CD8-positive, alpha-beta memory T cell (primary cell): ENCODE measurements around the gene CTIF. TPM values are rescaled to one million over a fixed set of nuclear protein-coding genes. Genes with fewer than 3 reads are reported as not detected.

Source experiments
- CTCF ChIA-PET: fragments of 350-600 bp; sonication (Branson Sonifier 250); formaldehyde crosslinking; loops from one replicate; lab custom pipeline; 2021; ENCODE audit warnings: antibody characterized with exemption; lab: Charles Lee
- POLR2A ChIA-PET: fragments of 350-600 bp; sonication (Branson Sonifier 250); formaldehyde crosslinking; loops from one replicate; lab custom pipeline; 2021; ENCODE audit warnings: antibody characterized with exemption; lab: Charles Lee
- DNase-seq, 5 donors: peaks; one replicate each; pipeline versions ENCODE4 v3.0.0 to v3.0.0-alpha.2; 2020 to 2022; ENCODE audit warnings: mixed read lengths in 1 of 5
- H3K27ac ChIP-seq: one replicate; pipeline ENCODE4 v1.7.0; 2013; ENCODE audit warnings: low read depth, mild to moderate bottlenecking, low read length, moderate library complexity
- H3K27me3 ChIP-seq: 2 replicates; pipeline ENCODE4 v1.7.0; 2013; ENCODE audit warnings: low read length, mild to moderate bottlenecking; ENCODE audit not compliant: insufficient read depth, poor library complexity, severe bottlenecking
- H3K36me3 ChIP-seq: 2 replicates; pipeline ENCODE4 v1.7.0; 2013; ENCODE audit warnings: mild to moderate bottlenecking, low read length, moderate library complexity; ENCODE audit not compliant: insufficient read depth
- H3K4me1 ChIP-seq: 2 replicates; pipeline ENCODE4 v1.7.0; 2013; ENCODE audit warnings: mild to moderate bottlenecking, low read length, moderate library complexity; ENCODE audit not compliant: insufficient read depth
- H3K4me3 ChIP-seq: 2 replicates; pipeline ENCODE4 v1.7.0; 2013; ENCODE audit warnings: mild to moderate bottlenecking, low read length
- H3K9me3 ChIP-seq: 2 replicates; pipeline ENCODE4 v1.7.0; 2013; ENCODE audit warnings: mild to moderate bottlenecking, low read length
- H3K27ac Mint-ChIP-seq, 8 donors: one replicate each; pipeline ENCODE4 v1.8.0; 2020 to 2021; ENCODE audit warnings: mixed read lengths in 8 of 8, mild to moderate bottlenecking in 6 of 8, inconsistent platforms in 3 of 8, moderate library complexity in 3 of 8
- H3K27me3 Mint-ChIP-seq, 2 donors: one replicate each; pipeline ENCODE4 v1.8.0; 2020 to 2021; ENCODE audit warnings: mixed read lengths in 2 of 2, mild to moderate bottlenecking in 1 of 2, moderate library complexity in 1 of 2
- H3K36me3 Mint-ChIP-seq, 3 donors: one replicate each; pipeline ENCODE4 v1.8.0; 2020 to 2021; ENCODE audit warnings: mixed read lengths in 3 of 3, inconsistent platforms in 1 of 3, mild to moderate bottlenecking in 1 of 3
- H3K4me1 Mint-ChIP-seq, 3 donors: one replicate each; pipeline ENCODE4 v1.8.0; 2020 to 2021; ENCODE audit warnings: mixed read lengths in 3 of 3, inconsistent platforms in 1 of 3, mild to moderate bottlenecking in 1 of 3
- H3K4me3 Mint-ChIP-seq, 7 donors: one replicate each; pipeline ENCODE4 v1.8.0; 2020 to 2021; ENCODE audit warnings: mixed read lengths in 7 of 7, mild to moderate bottlenecking in 6 of 7, moderate library complexity in 4 of 7, inconsistent platforms in 2 of 7
- H3K9me3 Mint-ChIP-seq, 5 donors: one replicate each; pipeline ENCODE4 v1.8.0; 2020 to 2022; ENCODE audit warnings: mixed read lengths in 5 of 5, mild to moderate bottlenecking in 3 of 5, moderate library complexity in 2 of 5, inconsistent platforms in 1 of 5
- polyA plus RNA-seq: library from polyadenylated mRNA; unstranded; fragments of 300-500 nt; fragmentation: Illumina TruSeq; gene quantifications from one replicate; pipeline ENCODE4 v1.2.3, GENCODE V29; 2021
- total RNA-seq, 2 experiments: library from RNA; stranded (reverse); gene quantifications; one replicate each; pipeline ENCODE4 v1.2.3, GENCODE V29; 2021

CTIF gene
- total and polyA plus RNA-seq, 3 experiments from 2014 or later, result 0.89 to 4.8 (median 4.2) TPM

GRCh38 chr18:48898521-48898920 is 359.7 kb downstream of the CTIF start:
- no peak overlapping the region for H3K4me3 Mint-ChIP-seq
- Histone ChIP-seq H3K27ac (no peak overlapping the region), H3K4me3 (no peak overlapping the region), H3K27me3 (no peaks in the 10 kb centered on the region), H3K36me3 (no peaks in the 10 kb centered on the region), H3K9me3 (no peaks in the 10 kb centered on the region), H3K4me1 (no peaks in the 10 kb centered on the region)
- H3K9me3 Mint-ChIP-seq, result peaks cover 0 to 2% (median 0%) of the 10 kb centered on the region in 5 donors
- H3K4me1 Mint-ChIP-seq, result peaks cover 9 to 24% (median 18%) of the 10 kb centered on the region in 3 donors
- peak overlapping the region in 1 of 8 donors; percentile 61 for H3K27ac Mint-ChIP-seq
- peaks cover 0 to 4% of the 10 kb centered on the region in 2 donors for H3K27me3 Mint-ChIP-seq
- peaks cover 0 to 2% (median 0%) of the 10 kb centered on the region in 3 donors for H3K36me3 Mint-ChIP-seq
- no peak for DNase-seq
- ChIA-PET CTCF (interaction anchor here (0.8 kb wide), 1 partner anchor 12 kb away, joined by 3 read pairs; no protein-coding TSS in a partner anchor), POLR2A (no interaction called here)

DNA sequence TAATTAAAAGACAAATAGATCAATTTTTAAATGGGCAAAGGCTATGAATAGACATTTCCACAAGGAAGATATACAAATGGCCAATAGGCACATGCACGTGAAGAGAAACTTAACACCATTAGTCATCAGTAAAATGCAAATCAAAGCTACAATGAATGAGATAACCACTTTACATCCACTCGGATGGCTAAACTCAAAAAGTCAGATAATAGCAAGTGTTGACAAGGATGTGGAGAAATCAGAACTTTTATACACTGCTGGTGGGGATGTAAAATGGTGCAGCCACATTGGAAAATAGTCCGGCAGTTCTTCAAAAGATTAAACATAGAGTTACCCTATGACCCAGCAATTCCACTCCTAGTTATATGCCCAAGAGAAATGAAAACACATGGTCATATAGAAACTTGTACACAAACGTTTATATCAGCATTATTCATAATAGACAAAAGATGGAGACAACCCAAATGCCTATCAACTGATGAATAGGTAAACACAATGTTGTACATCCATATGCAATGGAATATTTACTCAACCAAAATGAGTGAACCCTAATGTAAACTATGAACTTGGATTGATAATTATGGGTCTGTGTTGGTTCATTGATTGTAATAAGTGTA is 360.8 kb downstream of the CTIF start:
- CTCF ChIA-PET, result no interaction called here
- H3K36me3 Mint-ChIP-seq, result peaks cover 0 to 8% (median 2%) of the 10 kb centered on the region in 3 donors
- peaks cover 0 to 4% of the 10 kb centered on the region in 2 donors for H3K27me3 Mint-ChIP-seq
- no peak overlapping the region for H3K4me3 Mint-ChIP-seq
- Histone ChIP-seq H3K27me3 (no peaks in the 10 kb centered on the region), H3K9me3 (no peaks in the 10 kb centered on the region), H3K27ac (no peak overlapping the region), H3K4me3 (no peak overlapping the region), H3K4me1 (no peaks in the 10 kb centered on the region), H3K36me3 (no peaks in the 10 kb centered on the region)
- peak overlapping the region in 1 of 8 donors; percentile 42 for H3K27ac Mint-ChIP-seq
- no peak for DNase-seq
- peaks cover 2 to 7% (median 3%) of the 10 kb centered on the region in 5 donors for H3K9me3 Mint-ChIP-seq
- POLR2A ChIA-PET, result no interaction called here
- peaks cover 9 to 24% (median 18%) of the 10 kb centered on the region in 3 donors for H3K4me1 Mint-ChIP-seq

- Histone ChIP-seq H3K9me3 (no peaks in the 10 kb centered on the region), H3K27ac (no peak overlapping the region), H3K4me3 (no peak overlapping the region), H3K27me3 (no peaks in the 10 kb centered on the region), H3K4me1 (no peaks in the 10 kb centered on the region), H3K36me3 (no peaks in the 10 kb centered on the region)
- peaks cover 0 to 8% (median 2%) of the 10 kb centered on the region in 3 donors for H3K36me3 Mint-ChIP-seq
- ChIA-PET CTCF (interaction anchor here (1.4 kb wide), 1 partner anchor 88 kb away, joined by 3 read pairs; no protein-coding TSS in a partner anchor), POLR2A (interaction anchor here (0.5 kb wide), 1 partner anchor 11 kb away, joined by 4 read pairs; no protein-coding TSS in a partner anchor)
- peaks cover 9 to 24% (median 18%) of the 10 kb centered on the region in 3 donors for H3K4me1 Mint-ChIP-seq
- peaks cover 2 to 9% (median 3%) of the 10 kb centered on the region in 5 donors for H3K9me3 Mint-ChIP-seq
- no peak for DNase-seq
- H3K4me3 Mint-ChIP-seq, result no peak overlapping the region
- H3K27me3 Mint-ChIP-seq, result peaks cover 0 to 4% of the 10 kb centered on the region in 2 donors
- H3K27ac Mint-ChIP-seq, result peak overlapping the region in 2 of 8 donors; percentile 30 to 31
These were observed 361.6 kb downstream of the CTIF start for GRCh38 chr18:48900469-48900868.

- peak overlapping the region in 1 of 8 donors; percentile 78 for H3K27ac Mint-ChIP-seq
- no peaks in the 10 kb centered on the region for H3K36me3 ChIP-seq
- ChIA-PET CTCF (interaction anchor here (1.4 kb wide), 1 partner anchor 87 kb away, joined by 3 read pairs; no protein-coding TSS in a partner anchor), POLR2A (interaction anchor here (0.5 kb wide), 1 partner anchor 116 kb away, joined by 3 read pairs; no protein-coding TSS in a partner anchor)
- no peak overlapping the region for H3K4me3 Mint-ChIP-seq
- DNase-seq, result no peak
- H3K9me3 Mint-ChIP-seq, result peaks cover 2 to 11% (median 3%) of the 10 kb centered on the region in 5 donors
- H3K9me3 ChIP-seq, result no peaks in the 10 kb centered on the region
- H3K4me1 Mint-ChIP-seq, result peaks cover 9 to 20% (median 13%) of the 10 kb centered on the region in 3 donors
- no peaks in the 10 kb centered on the region for H3K4me1 ChIP-seq
- H3K4me3 ChIP-seq, result no peak overlapping the region
- H3K27me3 ChIP-seq, result no peaks in the 10 kb centered on the region
- peaks cover 0 to 8% (median 0%) of the 10 kb centered on the region in 3 donors for H3K36me3 Mint-ChIP-seq
- H3K27me3 Mint-ChIP-seq, result peaks cover 0 to 4% of the 10 kb centered on the region in 2 donors
- no peak overlapping the region for H3K27ac ChIP-seq
These were observed 362.6 kb downstream of the CTIF start for GRCh38 chr18:48901145-48902022.

GRCh38 chr18:48902023-48902855 is 363.4 kb downstream of the CTIF start:
- no peak overlapping the region for H3K4me3 Mint-ChIP-seq
- DNase-seq, result no peak
- no peak overlapping the region for H3K27ac Mint-ChIP-seq
- no peak overlapping the region for H3K27ac ChIP-seq
- peaks cover 0 to 8% (median 0%) of the 10 kb centered on the region in 3 donors for H3K36me3 Mint-ChIP-seq
- H3K27me3 Mint-ChIP-seq, result peaks cover 0 to 4% of the 10 kb centered on the region in 2 donors
- CTCF ChIA-PET, result no interaction called here
- H3K4me1 ChIP-seq, result no peaks in the 10 kb centered on the region
- H3K9me3 Mint-ChIP-seq, result peaks cover 2 to 11% (median 3%) of the 10 kb centered on the region in 5 donors
- POLR2A ChIA-PET, result no interaction called here
- no peaks in the 10 kb centered on the region for H3K36me3 ChIP-seq
- H3K4me3 ChIP-seq, result no peak overlapping the region
- H3K27me3 ChIP-seq, result no peaks in the 10 kb centered on the region
- H3K9me3 ChIP-seq, result no peaks in the 10 kb centered on the region
- peaks cover 6 to 13% (median 13%) of the 10 kb centered on the region in 3 donors for H3K4me1 Mint-ChIP-seq

DNA sequence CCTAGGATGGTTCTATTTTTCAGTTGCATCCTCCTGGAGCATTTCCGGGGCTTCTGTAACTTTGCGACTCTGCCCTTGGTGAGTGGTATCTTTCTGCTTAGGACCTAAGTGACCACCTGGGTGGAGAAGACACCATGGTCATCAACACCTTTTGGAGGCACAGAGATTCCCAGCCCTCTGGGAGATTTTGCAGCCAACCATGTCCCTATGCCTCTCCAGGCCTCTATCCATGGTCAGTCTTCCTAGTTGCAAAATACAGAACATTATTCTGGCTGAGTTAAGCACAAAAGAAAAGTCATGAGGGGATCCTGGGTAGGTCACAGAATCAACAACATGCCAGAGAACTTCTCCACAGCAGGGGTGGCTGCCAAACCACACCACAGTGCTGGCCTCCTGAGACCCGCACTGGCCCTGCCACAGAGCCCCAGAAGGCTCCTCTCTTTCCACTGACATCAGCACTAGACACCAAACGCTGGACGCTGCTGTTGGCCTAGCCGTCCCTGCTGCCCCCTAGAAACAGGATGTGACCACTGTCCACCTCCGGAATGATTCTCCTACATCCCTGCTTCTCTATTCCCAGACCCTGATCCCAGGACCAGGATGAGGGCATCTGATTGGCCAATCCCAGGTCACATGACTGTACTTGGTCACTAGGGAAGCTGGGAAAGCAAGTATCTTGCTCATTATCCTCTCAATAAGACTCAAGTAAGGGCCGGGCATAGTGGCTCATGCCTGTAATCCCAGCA is 364.2 kb downstream of the CTIF start:
- Histone ChIP-seq H3K36me3 (no peaks in the 10 kb centered on the region), H3K4me1 (no peaks in the 10 kb centered on the region), H3K27me3 (no peaks in the 10 kb centered on the region), H3K27ac (no peak overlapping the region), H3K4me3 (no peak overlapping the region), H3K9me3 (no peaks in the 10 kb centered on the region)
- H3K36me3 Mint-ChIP-seq, result peaks cover 0 to 8% (median 0%) of the 10 kb centered on the region in 3 donors
- DNase-seq, result no peak
- peak overlapping the region in 2 of 8 donors; percentile 3 to 48 for H3K27ac Mint-ChIP-seq
- H3K9me3 Mint-ChIP-seq, result peaks cover 2 to 11% (median 3%) of the 10 kb centered on the region in 5 donors
- H3K4me1 Mint-ChIP-seq, result peaks cover 6 to 13% (median 11%) of the 10 kb centered on the region in 3 donors
- POLR2A ChIA-PET, result no interaction called here
- peaks cover 0 to 4% of the 10 kb centered on the region in 2 donors for H3K27me3 Mint-ChIP-seq
- no peak overlapping the region for H3K4me3 Mint-ChIP-seq
- CTCF ChIA-PET, result no interaction called here

DNA sequence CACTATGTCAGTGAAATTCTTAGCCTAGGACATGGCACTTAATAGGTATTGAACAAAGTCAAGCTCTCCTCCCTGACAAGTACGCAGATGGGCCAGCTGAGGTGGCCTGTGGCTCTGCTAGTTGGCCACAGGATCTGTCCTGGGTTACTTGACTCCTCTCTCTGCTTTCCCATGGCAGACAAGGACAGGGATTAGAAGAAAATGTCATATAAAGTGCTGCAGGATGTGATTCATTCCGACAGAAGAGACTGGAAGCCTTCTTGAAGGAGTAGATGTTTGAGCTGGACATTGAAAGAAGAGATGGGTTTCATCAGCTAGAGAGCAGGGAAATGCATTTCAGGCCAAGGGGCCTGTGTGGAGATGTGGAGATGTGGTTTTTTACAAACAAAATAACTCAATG is 365.3 kb downstream of the CTIF start:
- no peak overlapping the region for H3K27ac ChIP-seq
- no peaks in the 10 kb centered on the region for H3K9me3 ChIP-seq
- H3K36me3 ChIP-seq, result no peaks in the 10 kb centered on the region
- POLR2A ChIA-PET, result no interaction called here
- peaks cover 3% of the 10 kb centered on the region for H3K4me1 ChIP-seq
- CTCF ChIA-PET, result interaction anchor here (1.2 to 2.2 kb wide), 2 partner anchors 9 to 126 kb away, joined by 3 to 7 read pairs; no protein-coding TSS in a partner anchor
- H3K27me3 Mint-ChIP-seq, result peaks cover 0 to 4% of the 10 kb centered on the region in 2 donors
- H3K9me3 Mint-ChIP-seq, result peaks cover 0 to 11% (median 3%) of the 10 kb centered on the region in 5 donors
- DNase-seq, result peak in 1 of 5 donors; percentile 4
- H3K4me3 ChIP-seq, result no peak overlapping the region
- H3K4me3 Mint-ChIP-seq, result no peak overlapping the region
- peaks cover 12 to 19% (median 17%) of the 10 kb centered on the region in 3 donors for H3K4me1 Mint-ChIP-seq
- peaks cover 0 to 8% (median 0%) of the 10 kb centered on the region in 3 donors for H3K36me3 Mint-ChIP-seq
- peak overlapping the region in 1 of 8 donors; percentile 67 for H3K27ac Mint-ChIP-seq
- H3K27me3 ChIP-seq, result no peaks in the 10 kb centered on the region
